Measurements from ENCODE around the gene FOXB2.

The FOXB2 gene

DNA sequence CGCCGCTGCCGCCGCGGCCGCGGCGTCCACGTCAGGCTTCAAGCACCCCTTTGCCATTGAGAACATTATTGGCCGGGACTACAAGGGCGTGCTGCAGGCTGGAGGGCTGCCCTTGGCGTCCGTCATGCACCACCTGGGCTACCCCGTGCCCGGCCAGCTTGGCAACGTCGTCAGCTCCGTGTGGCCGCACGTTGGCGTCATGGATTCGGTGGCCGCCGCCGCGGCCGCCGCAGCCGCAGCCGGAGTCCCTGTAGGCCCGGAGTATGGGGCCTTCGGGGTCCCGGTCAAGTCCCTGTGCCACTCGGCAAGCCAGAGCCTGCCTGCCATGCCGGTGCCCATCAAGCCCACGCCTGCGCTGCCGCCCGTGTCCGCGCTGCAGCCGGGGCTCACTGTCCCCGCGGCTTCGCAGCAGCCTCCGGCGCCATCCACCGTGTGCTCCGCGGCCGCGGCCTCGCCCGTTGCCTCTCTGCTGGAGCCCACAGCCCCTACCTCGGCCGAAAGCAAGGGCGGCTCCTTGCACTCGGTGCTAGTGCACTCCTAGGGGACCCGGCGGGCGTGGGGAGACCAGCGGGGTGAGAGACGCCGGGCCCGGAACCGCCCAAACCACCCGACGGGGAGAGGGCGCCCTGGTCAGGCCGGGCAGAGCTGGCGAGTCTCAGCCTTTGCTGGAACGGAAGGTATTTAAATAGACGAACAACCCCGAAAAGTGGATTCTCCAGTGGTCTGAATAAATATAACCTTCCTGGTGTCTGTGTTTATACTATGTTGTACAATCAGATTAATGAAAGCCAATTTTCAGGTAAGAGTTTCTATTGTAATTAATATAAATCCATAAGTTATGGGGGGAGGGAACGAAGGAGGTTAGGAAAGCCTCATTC lies 1.2 kb downstream of the FOXB2 start:
- ATAC-seq = peak; percentile 16
- TF ChIP-seq OSR1 (CRISPR knock-in tag; IDR thresholded peaks at IDR 0.05) = no peak
- TF ChIP-seq TSHZ2 (CRISPR knock-in tag; IDR thresholded peaks at IDR 0.05) = no peak
- TF ChIP-seq RARB (CRISPR knock-in tag; IDR thresholded peaks at IDR 0.05) = no peak
- TF ChIP-seq ZC3H10 (CRISPR knock-in tag; IDR thresholded peaks at IDR 0.05) = no peak

GRCh38 chr9:77021291-77021894 lies 1.9 kb downstream of the FOXB2 start:
- TF ChIP-seq ZFP3 (CRISPR knock-in tag; IDR thresholded peaks at IDR 0.05) = no peak
- TF ChIP-seq ESRRG (CRISPR knock-in tag; IDR thresholded peaks at IDR 0.05) = no peak
- no peak for TF ChIP-seq POU6F1 (CRISPR knock-in tag; IDR thresholded peaks at IDR 0.05; ENCODE audit: borderline replicate concordance, low read depth)
- TF ChIP-seq OSR1 (CRISPR knock-in tag; IDR thresholded peaks at IDR 0.05) = no peak
- TF ChIP-seq ZC3H10 (CRISPR knock-in tag; IDR thresholded peaks at IDR 0.05) = no peak
- TF ChIP-seq SNAI2 (CRISPR knock-in tag; IDR thresholded peaks at IDR 0.05) = no peak
- TF ChIP-seq GLIS3 (CRISPR knock-in tag; IDR thresholded peaks at IDR 0.05) = no peak
- ATAC-seq = no peak

DNA sequence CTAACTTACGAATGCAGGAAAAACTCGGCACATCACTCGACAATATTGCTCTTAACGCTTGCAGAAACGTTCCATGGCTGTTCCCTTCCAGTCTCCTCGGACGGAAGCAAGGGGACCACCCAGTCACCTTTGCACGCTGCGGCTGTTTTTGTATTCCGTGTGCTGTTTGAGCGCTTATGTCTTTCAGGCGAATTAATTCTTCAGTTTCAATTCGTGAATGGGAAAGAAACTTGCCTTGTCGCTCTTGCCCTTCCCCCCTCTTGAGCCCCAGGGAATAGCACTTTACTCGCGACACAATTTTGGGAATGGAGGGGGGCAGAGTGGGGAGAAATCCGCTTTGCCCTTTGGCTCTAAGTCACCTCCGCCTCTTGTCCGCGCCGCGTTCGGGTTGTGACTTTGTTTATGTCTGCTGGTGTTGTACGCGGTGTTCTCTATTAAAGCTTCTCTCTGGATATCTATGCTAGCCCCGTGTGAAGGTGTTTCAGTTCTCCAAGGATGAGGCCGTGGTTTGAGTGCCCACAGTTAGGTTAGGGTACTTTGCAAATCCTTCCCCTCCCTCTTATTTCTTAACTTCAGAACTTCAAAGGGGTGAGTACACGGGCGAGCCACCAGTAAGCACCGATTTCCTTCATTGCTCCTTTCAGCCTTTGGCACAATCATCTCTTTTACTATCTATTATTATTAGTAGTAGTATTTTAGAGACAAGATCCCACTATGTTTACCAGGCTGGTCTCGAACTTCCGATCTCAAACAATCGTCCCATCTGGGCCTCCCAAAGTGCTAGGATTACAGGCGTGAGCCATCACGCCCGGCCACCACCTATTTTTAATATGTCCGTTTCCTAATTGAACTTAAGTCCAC lies 2.7 kb downstream of the FOXB2 start:
- TF ChIP-seq CSRNP3 (CRISPR knock-in tag; IDR thresholded peaks at IDR 0.05) (no peak), TSHZ2 (CRISPR knock-in tag; IDR thresholded peaks at IDR 0.05) (no peak), GLIS3 (CRISPR knock-in tag; IDR thresholded peaks at IDR 0.05) (no peak), ZNF565 (CRISPR knock-in tag; conservative IDR thresholded peaks at IDR 0.05; ENCODE audit: low read depth) (no peak), ARNTL (CRISPR knock-in tag; IDR thresholded peaks at IDR 0.05; ENCODE audit: borderline replicate concordance, low read depth) (no peak), SNAI2 (CRISPR knock-in tag; IDR thresholded peaks at IDR 0.05) (no peak), ZNF70 (CRISPR knock-in tag; IDR thresholded peaks at IDR 0.05) (no peak), PATZ1 (CRISPR knock-in tag; IDR thresholded peaks at IDR 0.05; ENCODE audit: borderline replicate concordance) (no peak), POU6F1 (CRISPR knock-in tag; IDR thresholded peaks at IDR 0.05; ENCODE audit: borderline replicate concordance, low read depth) (no peak), TCF4 (CRISPR knock-in tag; IDR thresholded peaks at IDR 0.05; ENCODE audit: borderline replicate concordance) (no peak), PPARA (CRISPR knock-in tag; IDR thresholded peaks at IDR 0.05; ENCODE audit: borderline replicate concordance) (no peak), ZNF8 (CRISPR knock-in tag; IDR thresholded peaks at IDR 0.05) (no peak)
- ATAC-seq = no peak
